Measurements from ENCODE around the gene FAM3D.

- TF ChIP-seq CTCF (IDR thresholded peaks at IDR 0.05) (no peak), FOSL2 (IDR thresholded peaks at IDR 0.05; ENCODE audit: borderline replicate concordance, low read depth) (no peak)
Measured at GRCh38 chr3:58631742-58632141, 34.8 kb downstream of the FAM3D start.

Measured in SK-N-SH (cell line).